Upper lobe of left lung (tissue), 6 donors: Measurements from ENCODE around the gene PTPRN2. TPM values are rescaled to one million over a fixed set of nuclear protein-coding genes. Genes with fewer than 3 reads are reported as not detected.

ENCODE experiments used
- ATAC-seq, 2 donors: fragments of 200-7000 bp; cut with Tn5 transposase; one replicate each; pipeline ENCODE4 v1.9.1; 2022; ENCODE audit warnings: mild to moderate bottlenecking in 2 of 2, moderate library complexity in 2 of 2; ENCODE audit not compliant: low FRiP score in 2 of 2
- DNase-seq, 2 donors: peaks; one replicate each; pipeline ENCODE4 v3.0.0-alpha.2; 2019 to 2020
- H3K27ac ChIP-seq, 4 donors: fragments of 200-600 bp; sonication (generic); one replicate each; pipeline ENCODE4 v1.5.1; 2016 to 2019
- H3K27me3 ChIP-seq, 4 donors: fragments of 200-600 bp; sonication (generic); one replicate each; pipeline ENCODE4 v1.5.1; 2017 to 2019
- H3K36me3 ChIP-seq, 4 donors: fragments of 200-600 bp; sonication (generic); one replicate each; pipeline ENCODE4 v1.5.1; 2016 to 2019
- H3K4me1 ChIP-seq, 4 donors: fragments of 200-600 bp; sonication (generic); one replicate each; pipeline ENCODE4 v1.5.1; 2018 to 2019
- H3K4me3 ChIP-seq, 4 donors: fragments of 200-600 bp; sonication (generic); one replicate each; pipeline ENCODE4 v1.5.1; 2017 to 2019; ENCODE audit warnings: mild to moderate bottlenecking in 2 of 4, moderate library complexity in 1 of 4
- H3K9me3 ChIP-seq, 4 donors: fragments of 200-600 bp; sonication (generic); one replicate each; pipeline ENCODE4 v1.5.1; 2018 to 2019
- CTCF ChIP-seq, 6 experiments: fragments of 450-650 bp in 4 of 6; fragments of 200-600 bp in 2 of 6; sonication (generic) in 2 of 6; IDR thresholded peaks; one replicate each; pipeline ENCODE4 v1.5.1; 2016 to 2019; ENCODE audit warnings: antibody characterized with exemption in 6 of 6
- EP300 ChIP-seq, 4 donors: sonication (generic); formaldehyde crosslinking; IDR thresholded peaks; one replicate each; pipeline ENCODE4 v1.5.1; 2017; ENCODE audit warnings: antibody characterized with exemption in 4 of 4, control low read depth in 2 of 4
- POLR2A ChIP-seq, 4 donors: fragments of 450-650 bp; IDR thresholded peaks; one replicate each; pipeline ENCODE4 v1.5.1; 2016 to 2017; ENCODE audit warnings: antibody characterized with exemption in 4 of 4, mild to moderate bottlenecking in 2 of 4
- POLR2AphosphoS5 ChIP-seq, 2 donors: sonication (generic); formaldehyde crosslinking; IDR thresholded peaks; one replicate each; pipeline ENCODE4 v1.5.1; 2017; ENCODE audit warnings: antibody characterized with exemption in 2 of 2
- WGBS, 2 donors: methylation state at CpG; one replicate each; pipeline ENCODE4 v1.1.5; 2017 to 2018; 5-methylcytosine and 5-hydroxymethylcytosine counted together
- total RNA-seq, 6 donors: library from RNA; depleted of rRNA in 4 of 6; stranded (reverse); fragments of >200 nt in 4 of 6; gene quantifications; one replicate each; pipeline versions ENCODE4 v1.1.0 to v1.2.1, GENCODE V29; 2016 to 2021
- donor health status: DM: no; HTN: no; CAD: no; lungs with moderate emphysema.
- donor health status: DM: no; HTN: yes; CAD: no; lungs with severe emphysema.

Gene PTPRN2
- total RNA-seq, 6 donors from 2014 or later = 3.3 to 7.9 (median 5.2) TPM

GRCh38 chr7:157760004-157760730, 827.5 kb downstream of the PTPRN2 start:
- Histone ChIP-seq H3K4me1 (no peaks in the 10 kb centered on the region), H3K27me3 (no peaks in the 10 kb centered on the region), H3K4me3 (no peak overlapping the region), H3K9me3 (no peaks in the 10 kb centered on the region), H3K36me3 (no peaks in the 10 kb centered on the region), H3K27ac (no peak overlapping the region)
- TF ChIP-seq POLR2AphosphoS5 (IDR thresholded peaks at IDR 0.05) (no peak), POLR2A (IDR thresholded peaks at IDR 0.05) (no peak), CTCF (IDR thresholded peaks at IDR 0.05) (no peak), EP300 (IDR thresholded peaks at IDR 0.05) (no peak)
- ATAC-seq (no peak), DNase-seq (no peak)
- WGBS, 2 donors = 54 to 57% methylated on average over 10 to 16 of the region's 17 CpGs

GRCh38 chr7:157759246-157759805, 828.3 kb downstream of the PTPRN2 start:
- TF ChIP-seq EP300 (IDR thresholded peaks at IDR 0.05) (no peak), POLR2AphosphoS5 (IDR thresholded peaks at IDR 0.05) (no peak), POLR2A (IDR thresholded peaks at IDR 0.05) (no peak), CTCF (IDR thresholded peaks at IDR 0.05) (no peak)
- Histone ChIP-seq H3K36me3 (no peaks in the 10 kb centered on the region), H3K4me3 (no peak overlapping the region), H3K27ac (no peak overlapping the region), H3K9me3 (no peaks in the 10 kb centered on the region), H3K27me3 (no peaks in the 10 kb centered on the region), H3K4me1 (no peaks in the 10 kb centered on the region)
- DNase-seq (no peak), ATAC-seq (no peak)
- 88 to 91% methylated on average over 18 to 19 of the region's 19 CpGs for WGBS, 2 donors

- H3K4me1 ChIP-seq = no peaks in the 10 kb centered on the region
- no peak overlapping the region for H3K27ac ChIP-seq
- ATAC-seq (peak in 1 of 2 donors; percentile 8), DNase-seq (peak in 1 of 2 donors; percentile 71)
- 86 to 91% methylated on average over 29 to 35 of the region's 36 CpGs for WGBS, 2 donors
- no peak overlapping the region for H3K4me3 ChIP-seq
- H3K36me3 ChIP-seq = no peaks in the 10 kb centered on the region
- no peaks in the 10 kb centered on the region for H3K9me3 ChIP-seq
- TF ChIP-seq POLR2AphosphoS5 (IDR thresholded peaks at IDR 0.05) (no peak), EP300 (IDR thresholded peaks at IDR 0.05) (no peak), POLR2A (IDR thresholded peaks at IDR 0.05) (no peak), CTCF (IDR thresholded peaks at IDR 0.05) (no peak)
- no peaks in the 10 kb centered on the region for H3K27me3 ChIP-seq
Measured at GRCh38 chr7:157758468-157759245, 829.0 kb downstream of the PTPRN2 start.

GRCh38 chr7:157757776-157758467, 829.7 kb downstream of the PTPRN2 start:
- H3K36me3 ChIP-seq = no peaks in the 10 kb centered on the region
- TF ChIP-seq POLR2AphosphoS5 (IDR thresholded peaks at IDR 0.05) (no peak), EP300 (IDR thresholded peaks at IDR 0.05) (no peak), CTCF (IDR thresholded peaks at IDR 0.05) (no peak), POLR2A (IDR thresholded peaks at IDR 0.05) (no peak)
- DNase-seq (peak in 1 of 2 donors; percentile 71), ATAC-seq (peak; percentile 5 to 14)
- no peaks in the 10 kb centered on the region for H3K9me3 ChIP-seq
- 79 to 86% methylated on average over 37 to 44 of the region's 48 CpGs for WGBS, 2 donors
- no peak overlapping the region for H3K4me3 ChIP-seq
- no peak overlapping the region for H3K27ac ChIP-seq
- no peaks in the 10 kb centered on the region for H3K27me3 ChIP-seq
- H3K4me1 ChIP-seq = no peaks in the 10 kb centered on the region
